22Rv1 (cell line): ENCODE measurements around the gene TMEM51.

Experiments
- H3K27ac ChIP-seq: fragments of 450-650 bp; 2 replicates; pipeline ENCODE4 v1.5.1; 2017
- ZFX ChIP-seq: fragments of 450-650 bp; IDR thresholded peaks from 2 replicates; pipeline ENCODE4 v1.6.1; 2017; ENCODE audit warnings: antibody characterized with exemption, borderline replicate concordance
- TF ChIP-seq, protein P1 (sequence below): fragments of 450-650 bp; IDR thresholded peaks from 2 replicates; pipeline ENCODE4 v1.5.1; 2017; ENCODE audit warnings: mild to moderate bottlenecking

Gene TMEM51

DNA sequence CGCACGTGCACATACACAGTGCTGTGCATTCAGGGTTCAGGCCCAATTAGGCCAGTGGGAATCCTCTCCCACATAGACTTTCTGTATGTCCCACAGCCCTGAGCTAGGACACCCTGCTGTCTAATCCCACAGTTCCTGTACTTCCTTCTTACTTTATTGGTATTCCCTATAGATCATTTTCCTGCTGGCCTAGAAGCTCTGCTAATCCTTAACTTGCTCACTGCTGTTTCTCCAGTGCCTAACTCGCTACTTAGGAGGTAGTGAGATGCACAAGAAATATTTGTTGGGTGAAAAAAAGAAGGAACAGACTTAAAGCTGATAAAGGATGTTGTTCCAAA lies 59.4 kb downstream of the TMEM51 start:
- TF ChIP-seq ZFX, result no peak
- TF ChIP-seq, protein P1, sequence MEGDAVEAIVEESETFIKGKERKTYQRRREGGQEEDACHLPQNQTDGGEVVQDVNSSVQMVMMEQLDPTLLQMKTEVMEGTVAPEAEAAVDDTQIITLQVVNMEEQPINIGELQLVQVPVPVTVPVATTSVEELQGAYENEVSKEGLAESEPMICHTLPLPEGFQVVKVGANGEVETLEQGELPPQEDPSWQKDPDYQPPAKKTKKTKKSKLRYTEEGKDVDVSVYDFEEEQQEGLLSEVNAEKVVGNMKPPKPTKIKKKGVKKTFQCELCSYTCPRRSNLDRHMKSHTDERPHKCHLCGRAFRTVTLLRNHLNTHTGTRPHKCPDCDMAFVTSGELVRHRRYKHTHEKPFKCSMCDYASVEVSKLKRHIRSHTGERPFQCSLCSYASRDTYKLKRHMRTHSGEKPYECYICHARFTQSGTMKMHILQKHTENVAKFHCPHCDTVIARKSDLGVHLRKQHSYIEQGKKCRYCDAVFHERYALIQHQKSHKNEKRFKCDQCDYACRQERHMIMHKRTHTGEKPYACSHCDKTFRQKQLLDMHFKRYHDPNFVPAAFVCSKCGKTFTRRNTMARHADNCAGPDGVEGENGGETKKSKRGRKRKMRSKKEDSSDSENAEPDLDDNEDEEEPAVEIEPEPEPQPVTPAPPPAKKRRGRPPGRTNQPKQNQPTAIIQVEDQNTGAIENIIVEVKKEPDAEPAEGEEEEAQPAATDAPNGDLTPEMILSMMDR, result no peak
- H3K27ac ChIP-seq, result no peak overlapping the region

DNA sequence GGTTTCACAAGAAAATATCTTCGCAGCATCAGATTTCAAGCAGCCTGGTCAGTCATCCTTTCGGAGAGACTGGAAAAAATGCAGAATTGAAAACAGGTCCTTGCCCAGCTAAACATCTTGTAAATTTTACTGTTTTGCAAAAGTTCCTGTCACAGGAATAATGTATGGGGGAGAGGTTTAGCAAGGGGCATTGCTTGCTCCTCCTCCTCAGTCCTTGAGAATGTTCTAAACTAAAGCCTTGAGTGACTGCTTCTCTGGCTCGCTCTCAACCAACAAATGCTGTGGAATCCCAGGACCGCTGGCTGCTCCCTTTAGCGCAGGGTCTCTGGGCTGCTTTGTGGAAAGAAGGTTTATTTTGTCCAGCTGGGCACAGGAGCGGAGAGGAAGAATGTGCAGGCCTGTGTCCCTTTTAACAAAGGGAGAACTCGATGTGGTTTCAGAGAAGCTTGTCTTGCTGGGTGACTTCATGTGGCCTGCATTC lies 59.8 kb downstream of the TMEM51 start:
- no peak for TF ChIP-seq ZFX
- TF ChIP-seq, protein P1, result no peak
- H3K27ac ChIP-seq, result no peak overlapping the region

- no peak for TF ChIP-seq ZFX
- TF ChIP-seq, protein P1, result no peak
- no peak overlapping the region for H3K27ac ChIP-seq
Observed at GRCh38 chr1:15214527-15214926, 61.0 kb downstream of the TMEM51 start.

- no peak for TF ChIP-seq ZFX
- TF ChIP-seq, protein P1, result no peak
- no peak overlapping the region for H3K27ac ChIP-seq
Observed at GRCh38 chr1:15215116-15215515, 61.6 kb downstream of the TMEM51 start.

- no peak overlapping the region for H3K27ac ChIP-seq
- TF ChIP-seq ZFX, result no peak
- TF ChIP-seq, protein P1, result no peak
Observed at GRCh38 chr1:15217654-15218053, 64.1 kb downstream of the TMEM51 start.

GRCh38 chr1:15218287-15219279 lies 65.0 kb downstream of the TMEM51 start:
- no peak overlapping the region for H3K27ac ChIP-seq
- TF ChIP-seq ZFX, result no peak
- TF ChIP-seq, protein P1, result no peak

- TF ChIP-seq, protein P1, result no peak
- TF ChIP-seq ZFX, result no peak
Observed at GRCh38 chr1:15219280-15220023, 65.9 kb downstream of the TMEM51 start.

More at GRCh38 chr1:15219280-15220023, 65.9 kb downstream of the TMEM51 start:
- no peak overlapping the region for H3K27ac ChIP-seq
